GM23338 (cell line): ENCODE measurements around the gene KRT79. TPM values are rescaled to one million over a fixed set of nuclear protein-coding genes. Genes with fewer than 3 reads are reported as not detected.

Experiments
- STAT1 ChIP-seq: IDR thresholded peaks from one replicate; pipeline ENCODE4 v1.6.1; 2016; ENCODE audit warnings: antibody characterized with exemption; ENCODE audit not compliant: unreplicated experiment
- ZNF114 ChIP-seq: fragments of 250-450 bp; sonication (Bioruptor Pico); IDR thresholded peaks from 2 replicates; pipeline ENCODE4 v1.5.0; 2020; ENCODE audit warnings: mild to moderate bottlenecking, moderate library complexity
- polyA plus RNA-seq: library from polyadenylated mRNA; unstranded; fragments of >200 nt; fragmentation: Nextera tagmentation; extraction: Ambion mirVana; gene quantifications from 2 replicates; pipeline ENCODE4 v1.2.1, GENCODE V29; 2016
- total RNA-seq: library from RNA; depleted of rRNA; stranded (reverse); fragments of >200 nt; shearing (Covaris generic); gene quantifications from 2 replicates; pipeline ENCODE4 v1.2.3, GENCODE V29; 2014
- TF ChIP-seq, protein P1 (sequence below): fragments of 250-450 bp; sonication (Bioruptor Pico); IDR thresholded peaks from 2 replicates; pipeline ENCODE4 v1.5.0; 2020; ENCODE audit warnings: mild to moderate bottlenecking, moderate library complexity
- TF ChIP-seq, protein P2 (sequence below): IDR thresholded peaks from 2 replicates; pipeline ENCODE4 v1.6.1; 2016; ENCODE audit warnings: antibody characterized with exemption
- TF ChIP-seq, protein P3 (sequence below), 2 experiments: fragments of 200-600 bp in 1 of 2; sonication (generic) in 1 of 2; conservative IDR thresholded peaks; 2 replicates each; pipeline versions ENCODE4 v1.5.1 to v1.6.1; 2016 to 2017; ENCODE audit warnings: antibody characterized with exemption in 2 of 2, low read depth in 2 of 2, mild to moderate bottlenecking in 2 of 2, moderate library complexity in 1 of 2

Gene KRT79
- total and polyA plus RNA-seq, 2 experiments from 2014 or later: 0.21 TPM; not detected in 1

DNA sequence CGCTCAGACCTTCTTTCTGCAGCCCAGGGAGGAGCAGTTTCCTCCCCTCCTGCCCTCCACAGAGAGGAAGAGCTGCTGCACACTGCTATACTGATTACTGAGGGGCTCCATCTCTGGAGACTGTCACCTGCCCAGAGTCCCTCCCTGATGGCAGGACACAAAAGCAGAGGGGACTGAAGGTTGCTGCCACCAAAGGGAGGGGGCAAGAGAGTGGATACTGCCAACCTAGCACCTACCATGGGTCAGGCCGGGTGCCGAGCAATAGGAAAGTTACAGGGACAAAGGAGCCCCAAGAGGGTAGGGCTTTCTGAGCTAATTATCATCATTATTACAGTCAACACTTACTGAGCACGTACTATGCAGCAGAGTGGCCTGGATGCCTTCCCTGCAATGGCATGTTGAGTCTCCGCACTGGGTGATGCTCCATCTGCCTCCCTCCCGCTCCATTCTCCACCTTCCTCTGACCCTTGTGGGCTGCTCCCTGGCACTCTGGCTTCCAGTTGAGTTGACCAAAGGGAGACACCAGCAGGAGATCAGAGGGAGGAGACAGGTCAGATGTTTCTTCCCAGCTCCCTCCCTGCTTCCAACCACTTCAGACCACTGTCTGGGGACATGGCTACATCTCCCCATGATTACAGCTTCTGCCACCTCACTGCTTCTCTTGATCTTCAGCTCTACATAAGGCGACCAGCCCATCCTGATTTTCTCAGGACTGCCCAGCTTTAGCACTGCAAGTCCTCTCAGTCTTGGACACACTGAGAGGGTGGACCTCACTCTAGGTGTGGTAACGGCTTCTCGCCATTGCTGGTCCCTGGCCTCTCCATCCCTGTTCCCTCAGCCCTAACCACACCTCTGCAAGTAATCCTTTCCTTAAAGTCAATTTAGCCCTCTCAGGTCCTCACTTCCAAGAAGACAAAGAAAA is 2.6 kb upstream of the KRT79 start (continued):
- TF ChIP-seq, protein P1, sequence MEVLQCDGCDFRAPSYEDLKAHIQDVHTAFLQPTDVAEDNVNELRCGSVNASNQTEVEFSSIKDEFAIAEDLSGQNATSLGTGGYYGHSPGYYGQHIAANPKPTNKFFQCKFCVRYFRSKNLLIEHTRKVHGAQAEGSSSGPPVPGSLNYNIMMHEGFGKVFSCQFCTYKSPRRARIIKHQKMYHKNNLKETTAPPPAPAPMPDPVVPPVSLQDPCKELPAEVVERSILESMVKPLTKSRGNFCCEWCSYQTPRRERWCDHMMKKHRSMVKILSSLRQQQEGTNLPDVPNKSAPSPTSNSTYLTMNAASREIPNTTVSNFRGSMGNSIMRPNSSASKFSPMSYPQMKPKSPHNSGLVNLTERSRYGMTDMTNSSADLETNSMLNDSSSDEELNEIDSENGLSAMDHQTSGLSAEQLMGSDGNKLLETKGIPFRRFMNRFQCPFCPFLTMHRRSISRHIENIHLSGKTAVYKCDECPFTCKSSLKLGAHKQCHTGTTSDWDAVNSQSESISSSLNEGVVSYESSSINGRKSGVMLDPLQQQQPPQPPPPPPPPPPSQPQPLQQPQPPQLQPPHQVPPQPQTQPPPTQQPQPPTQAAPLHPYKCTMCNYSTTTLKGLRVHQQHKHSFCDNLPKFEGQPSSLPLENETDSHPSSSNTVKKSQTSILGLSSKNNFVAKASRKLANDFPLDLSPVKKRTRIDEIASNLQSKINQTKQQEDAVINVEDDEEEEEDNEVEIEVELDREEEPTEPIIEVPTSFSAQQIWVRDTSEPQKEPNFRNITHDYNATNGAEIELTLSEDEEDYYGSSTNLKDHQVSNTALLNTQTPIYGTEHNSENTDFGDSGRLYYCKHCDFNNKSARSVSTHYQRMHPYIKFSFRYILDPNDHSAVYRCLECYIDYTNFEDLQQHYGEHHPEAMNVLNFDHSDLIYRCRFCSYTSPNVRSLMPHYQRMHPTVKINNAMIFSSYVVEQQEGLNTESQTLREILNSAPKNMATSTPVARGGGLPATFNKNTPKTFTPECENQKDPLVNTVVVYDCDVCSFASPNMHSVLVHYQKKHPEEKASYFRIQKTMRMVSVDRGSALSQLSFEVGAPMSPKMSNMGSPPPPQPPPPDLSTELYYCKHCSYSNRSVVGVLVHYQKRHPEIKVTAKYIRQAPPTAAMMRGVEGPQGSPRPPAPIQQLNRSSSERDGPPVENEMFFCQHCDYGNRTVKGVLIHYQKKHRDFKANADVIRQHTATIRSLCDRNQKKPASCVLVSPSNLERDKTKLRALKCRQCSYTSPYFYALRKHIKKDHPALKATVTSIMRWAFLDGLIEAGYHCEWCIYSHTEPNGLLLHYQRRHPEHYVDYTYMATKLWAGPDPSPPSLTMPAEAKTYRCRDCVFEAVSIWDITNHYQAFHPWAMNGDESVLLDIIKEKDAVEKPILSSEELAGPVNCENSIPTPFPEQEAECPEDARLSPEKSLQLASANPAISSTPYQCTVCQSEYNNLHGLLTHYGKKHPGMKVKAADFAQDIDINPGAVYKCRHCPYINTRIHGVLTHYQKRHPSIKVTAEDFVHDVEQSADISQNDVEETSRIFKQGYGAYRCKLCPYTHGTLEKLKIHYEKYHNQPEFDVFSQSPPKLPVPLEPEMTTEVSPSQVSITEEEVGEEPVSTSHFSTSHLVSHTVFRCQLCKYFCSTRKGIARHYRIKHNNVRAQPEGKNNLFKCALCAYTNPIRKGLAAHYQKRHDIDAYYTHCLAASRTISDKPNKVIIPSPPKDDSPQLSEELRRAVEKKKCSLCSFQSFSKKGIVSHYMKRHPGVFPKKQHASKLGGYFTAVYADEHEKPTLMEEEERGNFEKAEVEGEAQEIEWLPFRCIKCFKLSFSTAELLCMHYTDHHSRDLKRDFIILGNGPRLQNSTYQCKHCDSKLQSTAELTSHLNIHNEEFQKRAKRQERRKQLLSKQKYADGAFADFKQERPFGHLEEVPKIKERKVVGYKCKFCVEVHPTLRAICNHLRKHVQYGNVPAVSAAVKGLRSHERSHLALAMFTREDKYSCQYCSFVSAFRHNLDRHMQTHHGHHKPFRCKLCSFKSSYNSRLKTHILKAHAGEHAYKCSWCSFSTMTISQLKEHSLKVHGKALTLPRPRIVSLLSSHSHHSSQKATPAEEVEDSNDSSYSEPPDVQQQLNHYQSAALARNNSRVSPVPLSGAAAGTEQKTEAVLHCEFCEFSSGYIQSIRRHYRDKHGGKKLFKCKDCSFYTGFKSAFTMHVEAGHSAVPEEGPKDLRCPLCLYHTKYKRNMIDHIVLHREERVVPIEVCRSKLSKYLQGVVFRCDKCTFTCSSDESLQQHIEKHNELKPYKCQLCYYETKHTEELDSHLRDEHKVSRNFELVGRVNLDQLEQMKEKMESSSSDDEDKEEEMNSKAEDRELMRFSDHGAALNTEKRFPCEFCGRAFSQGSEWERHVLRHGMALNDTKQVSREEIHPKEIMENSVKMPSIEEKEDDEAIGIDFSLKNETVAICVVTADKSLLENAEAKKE (CRISPR knock-in tag): no peak
- TF ChIP-seq STAT1 (no peak), ZNF114 (no peak)
- TF ChIP-seq, protein P2, sequence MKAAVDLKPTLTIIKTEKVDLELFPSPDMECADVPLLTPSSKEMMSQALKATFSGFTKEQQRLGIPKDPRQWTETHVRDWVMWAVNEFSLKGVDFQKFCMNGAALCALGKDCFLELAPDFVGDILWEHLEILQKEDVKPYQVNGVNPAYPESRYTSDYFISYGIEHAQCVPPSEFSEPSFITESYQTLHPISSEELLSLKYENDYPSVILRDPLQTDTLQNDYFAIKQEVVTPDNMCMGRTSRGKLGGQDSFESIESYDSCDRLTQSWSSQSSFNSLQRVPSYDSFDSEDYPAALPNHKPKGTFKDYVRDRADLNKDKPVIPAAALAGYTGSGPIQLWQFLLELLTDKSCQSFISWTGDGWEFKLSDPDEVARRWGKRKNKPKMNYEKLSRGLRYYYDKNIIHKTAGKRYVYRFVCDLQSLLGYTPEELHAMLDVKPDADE: no peak
- TF ChIP-seq, protein P3, sequence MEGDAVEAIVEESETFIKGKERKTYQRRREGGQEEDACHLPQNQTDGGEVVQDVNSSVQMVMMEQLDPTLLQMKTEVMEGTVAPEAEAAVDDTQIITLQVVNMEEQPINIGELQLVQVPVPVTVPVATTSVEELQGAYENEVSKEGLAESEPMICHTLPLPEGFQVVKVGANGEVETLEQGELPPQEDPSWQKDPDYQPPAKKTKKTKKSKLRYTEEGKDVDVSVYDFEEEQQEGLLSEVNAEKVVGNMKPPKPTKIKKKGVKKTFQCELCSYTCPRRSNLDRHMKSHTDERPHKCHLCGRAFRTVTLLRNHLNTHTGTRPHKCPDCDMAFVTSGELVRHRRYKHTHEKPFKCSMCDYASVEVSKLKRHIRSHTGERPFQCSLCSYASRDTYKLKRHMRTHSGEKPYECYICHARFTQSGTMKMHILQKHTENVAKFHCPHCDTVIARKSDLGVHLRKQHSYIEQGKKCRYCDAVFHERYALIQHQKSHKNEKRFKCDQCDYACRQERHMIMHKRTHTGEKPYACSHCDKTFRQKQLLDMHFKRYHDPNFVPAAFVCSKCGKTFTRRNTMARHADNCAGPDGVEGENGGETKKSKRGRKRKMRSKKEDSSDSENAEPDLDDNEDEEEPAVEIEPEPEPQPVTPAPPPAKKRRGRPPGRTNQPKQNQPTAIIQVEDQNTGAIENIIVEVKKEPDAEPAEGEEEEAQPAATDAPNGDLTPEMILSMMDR (conservative IDR thresholded peaks at IDR 0.05; ENCODE audit: low read depth in 2 of 2): no peak
